Ishikawa (cell line): ENCODE results near the gene LRRC26.

Experiments used
- CEBPB ChIP-seq: IDR thresholded peaks from 2 replicates; pipeline ENCODE4 v1.6.1; 2012
- CREB1 ChIP-seq: IDR thresholded peaks from 2 replicates; pipeline ENCODE4 v1.6.1; 2012; ENCODE audit warnings: low read depth
- EGR1 ChIP-seq: IDR thresholded peaks from 2 replicates; pipeline ENCODE4 v1.6.1; 2012
- EP300 ChIP-seq: IDR thresholded peaks from 2 replicates; pipeline ENCODE4 v1.6.1; 2012; ENCODE audit warnings: borderline replicate concordance
- FOXM1 ChIP-seq: IDR thresholded peaks from 2 replicates; pipeline ENCODE4 v1.6.1; 2012; ENCODE audit warnings: low read depth, borderline replicate concordance
- REST ChIP-seq: IDR thresholded peaks from 2 replicates; pipeline ENCODE4 v1.6.1; 2012; ENCODE audit warnings: low read depth, mild to moderate bottlenecking
- TAF1 ChIP-seq: IDR thresholded peaks from 2 replicates; pipeline ENCODE4 v1.6.1; 2012; ENCODE audit warnings: low read depth, mild to moderate bottlenecking
- TCF12 ChIP-seq: IDR thresholded peaks from 2 replicates; pipeline ENCODE4 v1.6.1; 2012; ENCODE audit warnings: low read depth
- USF1 ChIP-seq: IDR thresholded peaks from 2 replicates; pipeline ENCODE4 v1.6.1; 2012
- YY1 ChIP-seq: IDR thresholded peaks from 2 replicates; pipeline ENCODE4 v1.6.1; 2012; ENCODE audit warnings: low read depth
- ZBTB7A ChIP-seq: IDR thresholded peaks from 2 replicates; pipeline ENCODE4 v1.6.1; 2012; ENCODE audit warnings: low read depth
- TF ChIP-seq, protein P1 (sequence below): IDR thresholded peaks from 2 replicates; pipeline ENCODE4 v1.6.1; 2012

- no peak for TF ChIP-seq FOXM1
- no peak for TF ChIP-seq EP300
- no peak for TF ChIP-seq ZBTB7A
- no peak for TF ChIP-seq EGR1
- TF ChIP-seq CREB1: no peak
- no peak for TF ChIP-seq USF1
- TF ChIP-seq REST: no peak
- TF ChIP-seq, protein P1, sequence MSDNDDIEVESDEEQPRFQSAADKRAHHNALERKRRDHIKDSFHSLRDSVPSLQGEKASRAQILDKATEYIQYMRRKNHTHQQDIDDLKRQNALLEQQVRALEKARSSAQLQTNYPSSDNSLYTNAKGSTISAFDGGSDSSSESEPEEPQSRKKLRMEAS: no peak
- TF ChIP-seq CEBPB: no peak
- no peak for TF ChIP-seq TCF12
- TF ChIP-seq TAF1: no peak
- no peak for TF ChIP-seq YY1
Measured at GRCh38 chr9:137193771-137194170, 23.9 kb upstream of the LRRC26 start.
